OCI-LY3 (cell line): ENCODE measurements around the gene BPIFA1.

Experiments used
- H2AFZ ChIP-seq: fragments of 200-600, 300-600 bp; shearing (Covaris generic); 2 replicates; pipeline ENCODE4 v1.6.0; 2014; ENCODE audit warnings: antibody characterized with exemption, low read depth, low read length
- H3K27ac ChIP-seq: fragments of 200-600, 300-600 bp; sonication (generic); 2 replicates; pipeline ENCODE4 v1.5.1; 2014; ENCODE audit warnings: mild to moderate bottlenecking, low read length, moderate library complexity, mixed read lengths
- H3K27me3 ChIP-seq: fragments of 200-600, 300-600 bp; sonication (generic); 2 replicates; pipeline ENCODE4 v1.6.1; 2014; ENCODE audit warnings: low read depth, low read length, mixed read lengths
- H3K36me3 ChIP-seq: fragments of 200-600, 300-600 bp; sonication (generic); replicated peaks from 2 replicates; pipeline ENCODE3; 2014; ENCODE audit warnings: low read depth, low read length, mixed read lengths
- H3K4me1 ChIP-seq: fragments of 300-600, 200-600 bp; sonication (generic); 2 replicates; pipeline ENCODE4 v1.6.1; 2014; ENCODE audit warnings: low read length, mixed read lengths
- H3K4me2 ChIP-seq: fragments of 200-600, 300-600 bp; sonication (generic); 2 replicates; pipeline ENCODE4 v1.6.1; 2014; ENCODE audit warnings: low read length, mixed read lengths
- H3K4me3 ChIP-seq: fragments of 300-600, 200-600 bp; sonication (generic); 2 replicates; pipeline ENCODE4 v1.5.1; 2014; ENCODE audit warnings: antibody characterized with exemption, mild to moderate bottlenecking, low read length, moderate library complexity
- H3K79me2 ChIP-seq: fragments of 300-600, 200-600 bp; shearing (Covaris generic); 2 replicates; pipeline ENCODE4 v1.6.1; 2014; ENCODE audit warnings: mild to moderate bottlenecking, low read length, mixed read lengths
- H3K9ac ChIP-seq: fragments of 300-600, 200-600 bp; shearing (Covaris generic); 2 replicates; pipeline ENCODE4 v1.6.0; 2014; ENCODE audit warnings: mild to moderate bottlenecking, low read length, moderate library complexity
- H3K9me3 ChIP-seq: fragments of 200-600, 300-600 bp; shearing (Covaris generic); 2 replicates; pipeline ENCODE4 v1.6.1; 2014; ENCODE audit warnings: low read length, mixed read lengths; ENCODE audit not compliant: insufficient read depth
- H4K20me1 ChIP-seq: fragments of 200-600, 300-600 bp; sonication (generic); 2 replicates; pipeline ENCODE4 v1.6.1; 2016; ENCODE audit warnings: low read length, mixed read lengths; ENCODE audit not compliant: insufficient read depth
- CTCF ChIP-seq: fragments of 200-600, 300-600 bp; sonication (generic); IDR thresholded peaks from 2 replicates; pipeline ENCODE4 v1.5.1; 2014; ENCODE audit warnings: antibody characterized with exemption, low read length, low read depth
- EZH2phosphoT487 ChIP-seq: fragments of 200-600 bp; shearing (Covaris generic); IDR thresholded peaks from 2 replicates; pipeline ENCODE4 v1.6.1; 2018; ENCODE audit warnings: antibody characterized with exemption, mixed run types, low read depth

Gene BPIFA1

GRCh38 chr20:33284284-33284683 is 48.5 kb downstream of the BPIFA1 start:
- TF ChIP-seq CTCF: no peak
- TF ChIP-seq EZH2phosphoT487: no peak
- peaks cover 45% of the 10 kb centered on the region for H3K27me3 ChIP-seq
- H3K4me1 ChIP-seq: no peaks in the 10 kb centered on the region
- H3K79me2 ChIP-seq: no peaks in the 10 kb centered on the region
- no peaks in the 10 kb centered on the region for H3K9me3 ChIP-seq
- no peak overlapping the region for H3K9ac ChIP-seq
- no peak overlapping the region for H3K4me3 ChIP-seq
- no peak overlapping the region for H3K27ac ChIP-seq
- H3K36me3 ChIP-seq: no peaks in the 10 kb centered on the region
- H3K4me2 ChIP-seq: no peak overlapping the region
- no peaks in the 10 kb centered on the region for H4K20me1 ChIP-seq
- H2AFZ ChIP-seq: no peak overlapping the region

- H3K27me3 ChIP-seq: peaks cover 45% of the 10 kb centered on the region
- H3K4me1 ChIP-seq: no peaks in the 10 kb centered on the region
- H4K20me1 ChIP-seq: no peaks in the 10 kb centered on the region
- no peaks in the 10 kb centered on the region for H3K79me2 ChIP-seq
- no peak overlapping the region for H3K4me2 ChIP-seq
- H3K36me3 ChIP-seq: no peaks in the 10 kb centered on the region
- H3K4me3 ChIP-seq: no peak overlapping the region
- no peaks in the 10 kb centered on the region for H3K9me3 ChIP-seq
- TF ChIP-seq EZH2phosphoT487: no peak
- TF ChIP-seq CTCF: no peak
- no peak overlapping the region for H2AFZ ChIP-seq
- H3K27ac ChIP-seq: no peak overlapping the region
- no peak overlapping the region for H3K9ac ChIP-seq
These were observed 49.1 kb downstream of the BPIFA1 start for GRCh38 chr20:33284937-33285336.

GRCh38 chr20:33285861-33286495 is 50.2 kb downstream of the BPIFA1 start:
- no peak overlapping the region for H3K9ac ChIP-seq
- H3K79me2 ChIP-seq: no peaks in the 10 kb centered on the region
- H3K4me2 ChIP-seq: no peak overlapping the region
- H3K4me1 ChIP-seq: no peaks in the 10 kb centered on the region
- H3K4me3 ChIP-seq: no peak overlapping the region
- H3K36me3 ChIP-seq: no peaks in the 10 kb centered on the region
- H4K20me1 ChIP-seq: no peaks in the 10 kb centered on the region
- no peak for TF ChIP-seq EZH2phosphoT487
- TF ChIP-seq CTCF: no peak
- H3K9me3 ChIP-seq: no peaks in the 10 kb centered on the region
- H3K27me3 ChIP-seq: peaks cover 45% of the 10 kb centered on the region
- H3K27ac ChIP-seq: no peak overlapping the region
- H2AFZ ChIP-seq: no peak overlapping the region

GRCh38 chr20:33287884-33288283 is 52.1 kb downstream of the BPIFA1 start:
- Histone ChIP-seq H3K27me3 (peaks cover 45% of the 10 kb centered on the region), H3K4me2 (no peak overlapping the region), H3K27ac (no peak overlapping the region), H3K4me1 (no peaks in the 10 kb centered on the region), H3K9ac (no peak overlapping the region), H3K9me3 (no peaks in the 10 kb centered on the region), H3K79me2 (no peaks in the 10 kb centered on the region), H3K36me3 (no peaks in the 10 kb centered on the region), H4K20me1 (no peaks in the 10 kb centered on the region), H3K4me3 (no peak overlapping the region), H2AFZ (no peak overlapping the region)
- TF ChIP-seq CTCF: no peak
- TF ChIP-seq EZH2phosphoT487: no peak
